ENCODE measurements around the gene IRS4. TPM values are rescaled to one million over a fixed set of nuclear protein-coding genes. Genes with fewer than 3 reads are reported as not detected.

IRS4 gene
- polyA plus RNA-seq, 3 donors, result not detected

GRCh38 chrX:108726748-108727147 lies 9.6 kb downstream of the IRS4 start:
- H3K4me3 Mint-ChIP-seq, result no peak overlapping the region
- peaks cover 9 to 13% of the 10 kb centered on the region in 2 donors for H3K27me3 ChIP-seq (ENCODE audit: control insufficient read depth in 2 of 2, insufficient read depth in 2 of 2, low read length in 2 of 2)
- no peaks in the 10 kb centered on the region for H3K9me3 ChIP-seq (replicated peaks in 1 of 2; ENCODE audit: control insufficient read depth in 1 of 2, insufficient read depth in 1 of 2, low read length in 2 of 2)
- no peak for TF ChIP-seq CTCF (IDR thresholded peaks at IDR 0.05)
- WGBS (ENCODE audit: insufficient coverage), result no CpG with 5 or more reads among the region's 3 CpGs
- no peak for DNase-seq
- H3K4me1 ChIP-seq (ENCODE audit: control insufficient read depth in 1 of 2, insufficient read depth in 2 of 2, low read length in 2 of 2), result no peaks in the 10 kb centered on the region
- H3K4me3 ChIP-seq (replicated peaks in 1 of 3; ENCODE audit: low read depth in 2 of 3, low read length in 3 of 3), result no peak overlapping the region
- H2AFZ ChIP-seq (ENCODE audit: insufficient read depth, low read depth, low read length, poor library complexity, severe bottlenecking), result no peak overlapping the region
- no peaks in the 10 kb centered on the region for H3K79me2 ChIP-seq (ENCODE audit: insufficient read depth, low read length)
- H3K36me3 ChIP-seq (replicated peaks in 1 of 2; ENCODE audit: control insufficient read depth in 1 of 2, insufficient read depth in 2 of 2, low read length in 2 of 2), result no peaks in the 10 kb centered on the region
- no peak overlapping the region for H3K27ac ChIP-seq (ENCODE audit: low read depth in 1 of 2, low read length in 2 of 2)
- no peak overlapping the region for H3K27ac Mint-ChIP-seq
- no peaks in the 10 kb centered on the region for H3K9me3 Mint-ChIP-seq
- intact Hi-C loops (cut with micrococcal nuclease), result no loop called here
- H3K4me1 Mint-ChIP-seq, result no peaks in the 10 kb centered on the region
- H3K4me2 ChIP-seq (replicated peaks; ENCODE audit: extremely low read depth, low read length, poor library complexity, severe bottlenecking), result no peak overlapping the region
- H3K27me3 Mint-ChIP-seq (ENCODE audit: low read depth in 3 of 3), result peaks cover 15 to 22% (median 17%) of the 10 kb centered on the region in 3 donors
- no peaks in the 10 kb centered on the region for H3K36me3 Mint-ChIP-seq
- H3K9ac ChIP-seq (ENCODE audit: insufficient read depth, low read length, poor library complexity, severe bottlenecking), result no peak overlapping the region
- no peaks in the 10 kb centered on the region for H4K20me1 ChIP-seq (ENCODE audit: insufficient read depth, low read length)

- no peak overlapping the region for H3K27ac ChIP-seq (ENCODE audit: low read depth in 1 of 2, low read length in 2 of 2)
- Mint-ChIP-seq H3K9me3 (no peaks in the 10 kb centered on the region), H3K4me3 (no peak overlapping the region), H3K27me3 (ENCODE audit: low read depth in 3 of 3) (peaks cover 0 to 7% (median 0%) of the 10 kb centered on the region in 3 donors), H3K27ac (no peak overlapping the region), H3K36me3 (no peaks in the 10 kb centered on the region), H3K4me1 (no peaks in the 10 kb centered on the region)
- H3K27me3 ChIP-seq (ENCODE audit: control insufficient read depth in 2 of 2, insufficient read depth in 2 of 2, low read length in 2 of 2), result peaks cover 0 to 2% of the 10 kb centered on the region in 2 donors
- H2AFZ ChIP-seq (ENCODE audit: insufficient read depth, low read depth, low read length, poor library complexity, severe bottlenecking), result no peak overlapping the region
- H3K9me3 ChIP-seq (replicated peaks in 1 of 2; ENCODE audit: control insufficient read depth in 1 of 2, insufficient read depth in 1 of 2, low read length in 2 of 2), result no peaks in the 10 kb centered on the region
- no peak overlapping the region for H3K4me2 ChIP-seq (replicated peaks; ENCODE audit: extremely low read depth, low read length, poor library complexity, severe bottlenecking)
- H3K79me2 ChIP-seq (ENCODE audit: insufficient read depth, low read length), result no peaks in the 10 kb centered on the region
- intact Hi-C loops (cut with micrococcal nuclease), result no loop called here
- no peak for TF ChIP-seq CTCF (IDR thresholded peaks at IDR 0.05)
- no peaks in the 10 kb centered on the region for H3K36me3 ChIP-seq (replicated peaks in 1 of 2; ENCODE audit: control insufficient read depth in 1 of 2, insufficient read depth in 2 of 2, low read length in 2 of 2)
- WGBS (ENCODE audit: insufficient coverage), result no CpG with 5 or more reads among the region's 2 CpGs
- no peaks in the 10 kb centered on the region for H4K20me1 ChIP-seq (ENCODE audit: insufficient read depth, low read length)
- no peaks in the 10 kb centered on the region for H3K4me1 ChIP-seq (ENCODE audit: control insufficient read depth in 1 of 2, insufficient read depth in 2 of 2, low read length in 2 of 2)
- no peak for DNase-seq
- H3K9ac ChIP-seq (ENCODE audit: insufficient read depth, low read length, poor library complexity, severe bottlenecking), result no peak overlapping the region
- H3K4me3 ChIP-seq (replicated peaks in 1 of 3; ENCODE audit: low read depth in 2 of 3, low read length in 3 of 3), result no peak overlapping the region
These were observed 13.8 kb downstream of the IRS4 start for GRCh38 chrX:108722561-108722960.

Data from CD14-positive monocyte (primary cell).